Measurements from ENCODE around the gene MYO7B. TPM values are rescaled to one million over a fixed set of nuclear protein-coding genes. Genes with fewer than 3 reads are reported as not detected.

Gene MYO7B
- total RNA-seq, 2 experiments from 2014 or later = 0.65 to 1.2 TPM

GRCh38 chr2:127614246-127614645 lies 78.8 kb downstream of the MYO7B start:
- TF ChIP-seq CTCF (IDR thresholded peaks at IDR 0.05) = no peak
- peaks cover 22% of the 10 kb centered on the region for H3K4me1 Mint-ChIP-seq (ENCODE audit: low read depth)
- no peak for ATAC-seq
- intact Hi-C loops (cut with micrococcal nuclease) = no loop called here
- no peak overlapping the region for H3K27ac Mint-ChIP-seq
- no peak for DNase-seq
- H3K27me3 Mint-ChIP-seq = peaks cover 7% of the 10 kb centered on the region
- no peaks in the 10 kb centered on the region for H3K36me3 Mint-ChIP-seq (ENCODE audit: low read depth)
- ChIA-PET CTCF (interaction anchor here (1.6 kb wide), 1 partner anchor 23 kb away, joined by 9 read pairs; no protein-coding TSS in a partner anchor), POLR2A (no interaction called here)
- no peak overlapping the region for H3K4me3 Mint-ChIP-seq
- H3K9me3 Mint-ChIP-seq = peaks cover 5% of the 10 kb centered on the region

GRCh38 chr2:127614731-127615130 lies 79.2 kb downstream of the MYO7B start:
- intact Hi-C loops (cut with micrococcal nuclease) = no loop called here
- no peaks in the 10 kb centered on the region for H3K36me3 Mint-ChIP-seq (ENCODE audit: low read depth)
- ChIA-PET CTCF (interaction anchor here (1.2 to 1.6 kb wide), 2 partner anchors 23 to 35 kb away, joined by 3 to 9 read pairs; no protein-coding TSS in a partner anchor), POLR2A (no interaction called here)
- ATAC-seq (no peak), DNase-seq (no peak)
- H3K4me1 Mint-ChIP-seq (ENCODE audit: low read depth) = peaks cover 22% of the 10 kb centered on the region
- H3K27ac Mint-ChIP-seq = no peak overlapping the region
- TF ChIP-seq CTCF (IDR thresholded peaks at IDR 0.05) = no peak
- no peak overlapping the region for H3K4me3 Mint-ChIP-seq
- peaks cover 5% of the 10 kb centered on the region for H3K9me3 Mint-ChIP-seq
- peaks cover 7% of the 10 kb centered on the region for H3K27me3 Mint-ChIP-seq

- TF ChIP-seq CTCF (IDR thresholded peaks at IDR 0.05) = no peak
- no peak for DNase-seq
- intact Hi-C loops (cut with micrococcal nuclease) = no loop called here
- Mint-ChIP-seq H3K27ac (no peak overlapping the region), H3K27me3 (peaks cover 7% of the 10 kb centered on the region), H3K4me1 (ENCODE audit: low read depth) (peaks cover 22% of the 10 kb centered on the region), H3K36me3 (ENCODE audit: low read depth) (no peaks in the 10 kb centered on the region), H3K4me3 (no peak overlapping the region), H3K9me3 (peaks cover 5% of the 10 kb centered on the region)
- no peak for ATAC-seq
- ChIA-PET CTCF (interaction anchor here (1.0 to 1.4 kb wide), 4 partner anchors 24 to 35 kb away, joined by 3 to 7 read pairs (median 4); no protein-coding TSS in a partner anchor), POLR2A (interaction anchor here (0.7 kb wide), 1 partner anchor 15 kb away, joined by 3 read pairs; no protein-coding TSS in a partner anchor)
Observed at GRCh38 chr2:127615511-127616166, 80.2 kb downstream of the MYO7B start.

- intact Hi-C loops (cut with micrococcal nuclease) = no loop called here
Observed at GRCh38 chr2:127618551-127619202, 83.2 kb downstream of the MYO7B start.

More at GRCh38 chr2:127618551-127619202, 83.2 kb downstream of the MYO7B start:
- Mint-ChIP-seq H3K4me3 (no peak overlapping the region), H3K9me3 (no peaks in the 10 kb centered on the region), H3K27me3 (peaks cover 7% of the 10 kb centered on the region), H3K27ac (no peak overlapping the region), H3K4me1 (ENCODE audit: low read depth) (peaks cover 22% of the 10 kb centered on the region), H3K36me3 (ENCODE audit: low read depth) (no peaks in the 10 kb centered on the region)
- POLR2A ChIA-PET = no interaction called here
- DNase-seq (no peak), ATAC-seq (no peak)
- no peak for TF ChIP-seq CTCF (IDR thresholded peaks at IDR 0.05)
- CTCF ChIA-PET = no interaction called here
